ENCODE results near the gene SERGEF.
"Not testable (repeated sequence)": the region's sequence is repeated elsewhere in the genome, so short reads cannot be mapped to it uniquely, and the experiment has no call there.

The SERGEF gene

DNA sequence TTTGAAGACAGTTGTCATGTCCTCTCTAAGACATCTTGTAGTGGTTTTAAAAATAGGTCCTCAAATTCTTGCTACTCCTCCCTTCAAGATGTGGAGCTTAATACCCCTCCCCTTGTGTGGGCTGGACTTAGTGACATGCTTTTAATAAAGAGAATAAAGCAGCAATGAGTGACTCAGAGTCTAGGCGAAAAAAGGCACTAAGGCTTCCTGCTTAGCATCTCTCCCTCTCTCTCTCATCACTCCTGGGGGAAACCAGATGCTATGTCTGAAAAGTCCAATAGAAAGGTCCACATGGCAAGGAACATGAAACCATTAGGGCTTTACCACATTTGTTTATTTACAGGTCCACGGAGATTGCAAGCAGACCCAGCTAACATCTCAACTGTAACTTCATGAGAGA lies 11.7 kb downstream of the SERGEF start:
- DNase-seq = no peak

DNA sequence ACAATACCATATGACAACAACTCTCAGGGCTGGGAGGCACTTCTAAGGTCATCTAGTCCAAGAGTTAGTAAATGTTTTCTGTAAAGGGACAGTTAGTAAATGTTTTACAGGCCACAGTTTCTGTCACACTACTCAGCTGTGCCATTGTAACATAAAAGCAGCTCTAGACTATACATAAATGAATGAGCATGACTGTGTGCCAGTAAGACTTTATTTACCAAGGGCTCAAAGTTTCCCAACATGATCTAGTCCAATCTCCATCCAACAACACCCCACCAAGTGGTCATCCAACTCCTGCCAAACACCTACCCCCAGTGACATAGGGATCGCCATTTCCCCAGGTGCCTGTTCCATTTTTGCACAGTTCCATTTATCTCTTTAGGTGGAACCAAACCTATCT lies 12.1 kb downstream of the SERGEF start:
- no peak for DNase-seq

DNA sequence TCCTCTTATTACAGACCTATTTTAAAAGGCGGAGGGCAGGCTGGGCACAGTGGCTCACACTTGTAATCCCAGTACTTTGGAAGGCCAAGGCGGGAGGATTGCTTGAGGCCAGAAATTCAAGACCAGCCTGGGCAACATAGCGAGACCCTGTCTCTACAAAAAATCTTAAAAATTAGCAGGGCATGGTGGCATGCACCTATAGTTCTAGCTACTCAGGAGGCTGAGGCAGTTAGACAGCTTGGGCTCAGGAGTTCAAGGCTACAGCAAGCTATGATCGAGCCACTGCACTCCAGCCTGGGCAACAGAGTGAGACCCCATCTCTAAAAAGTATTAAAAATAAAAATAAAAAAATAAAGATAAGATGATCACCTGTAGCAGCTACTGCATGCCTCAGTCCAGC lies 12.7 kb downstream of the SERGEF start:
- not testable (repeated sequence) for DNase-seq

DNA sequence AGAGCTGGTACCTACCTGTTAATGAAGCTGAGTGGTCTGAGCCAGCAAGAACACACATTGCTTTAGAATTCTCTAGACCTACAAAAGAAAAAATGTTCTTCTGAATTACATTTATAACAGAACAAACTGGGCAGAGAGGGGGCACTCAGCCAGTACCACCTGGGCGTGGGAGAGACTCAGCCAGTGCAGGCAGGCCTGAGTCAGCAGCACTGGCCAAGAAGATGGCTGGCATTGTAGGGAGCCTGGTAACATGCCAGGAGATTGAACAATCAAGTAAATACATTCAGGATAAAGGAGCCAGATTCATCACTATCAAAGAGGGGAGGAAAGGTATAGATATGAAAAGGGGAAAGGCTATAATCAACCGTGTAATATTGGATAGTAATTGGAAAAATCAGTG lies 19.9 kb downstream of the SERGEF start:
- DNase-seq = no peak

DNA sequence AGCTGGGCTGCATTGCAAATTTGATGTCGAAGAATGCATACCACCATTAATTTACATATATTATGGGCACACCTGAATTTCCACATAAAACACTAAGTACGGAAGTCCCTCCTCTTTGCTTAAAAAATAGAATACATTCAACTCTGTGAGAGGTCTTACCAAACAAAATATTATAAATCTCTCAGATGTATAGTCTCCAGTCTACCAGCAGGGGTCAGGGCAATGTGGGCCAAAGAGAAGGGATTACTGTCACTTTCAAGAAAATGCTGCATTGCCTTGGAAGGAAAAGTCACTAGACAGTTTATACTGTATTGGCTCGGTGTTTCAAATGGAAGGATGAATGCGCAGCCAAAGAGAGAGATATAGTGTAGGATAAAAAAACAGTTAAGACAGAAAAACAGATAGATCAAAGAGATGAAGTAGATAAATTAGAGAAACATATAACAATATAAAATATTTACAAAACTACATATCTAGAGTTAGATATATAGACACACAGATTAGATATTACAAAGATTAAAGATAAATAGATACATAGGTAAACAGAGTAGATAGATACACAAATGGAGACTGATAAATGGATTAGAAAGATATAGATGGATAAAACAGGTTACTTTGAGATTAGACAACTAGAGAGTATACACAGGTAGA lies 20.9 kb downstream of the SERGEF start:
- DNase-seq = no peak

DNA sequence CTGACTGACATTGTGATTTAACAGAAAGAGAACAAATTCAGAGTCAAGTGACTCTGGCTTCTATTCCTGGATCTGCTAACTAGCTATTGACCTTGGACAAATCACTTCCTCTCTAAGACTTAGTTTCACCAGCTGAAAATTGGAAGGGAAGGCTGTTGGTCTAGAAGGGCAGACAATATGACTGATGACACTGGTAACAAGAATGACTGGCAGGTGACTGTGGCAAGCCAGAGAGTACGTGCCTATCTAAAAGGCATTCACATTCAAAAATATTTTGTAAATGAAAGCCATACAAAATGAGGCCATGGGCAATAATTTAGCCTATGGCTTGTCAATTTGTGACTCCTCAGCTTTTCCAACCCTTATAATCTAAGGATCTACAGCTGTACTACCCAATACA lies 23.5 kb downstream of the SERGEF start:
- DNase-seq = no peak

DNA sequence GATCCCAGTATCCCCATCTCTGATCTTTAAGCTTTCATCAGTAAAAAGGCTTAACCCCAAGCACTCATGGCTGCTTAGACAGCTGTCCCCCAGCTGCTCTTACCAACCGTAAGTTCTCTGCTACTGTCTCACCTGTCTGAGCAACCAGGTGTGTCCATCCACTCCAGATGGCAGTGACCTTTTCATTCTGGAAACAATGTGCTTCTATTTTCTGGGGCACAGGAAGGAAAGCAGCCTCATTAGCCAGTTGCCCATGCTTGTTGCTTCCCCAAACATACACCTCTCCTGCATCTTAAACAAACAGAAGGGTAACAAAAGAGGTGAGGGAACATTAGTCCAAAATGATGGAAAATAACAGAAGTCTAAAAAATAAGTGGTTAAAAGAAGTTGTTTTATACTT lies 24.4 kb downstream of the SERGEF start:
- DNase-seq = no peak

DNA sequence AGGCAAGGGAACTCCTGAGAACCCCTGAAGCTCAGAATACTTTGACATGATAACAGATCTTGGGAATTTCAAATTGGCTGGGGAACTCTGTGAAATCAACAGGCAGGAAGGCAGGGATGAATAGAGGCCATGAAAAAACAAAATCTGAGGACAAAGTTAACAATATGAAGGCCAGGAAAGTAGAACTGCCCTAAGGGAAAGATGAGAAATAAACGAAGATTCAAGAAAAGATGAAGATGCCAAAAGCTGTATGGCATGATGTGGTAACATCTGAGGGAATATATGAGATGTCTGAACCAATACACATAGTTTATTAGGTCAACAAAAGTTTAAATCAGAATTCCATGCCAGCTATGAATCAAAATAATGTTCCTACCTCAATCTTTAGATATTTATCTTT lies 25.0 kb downstream of the SERGEF start:
- no peak for DNase-seq

DNA sequence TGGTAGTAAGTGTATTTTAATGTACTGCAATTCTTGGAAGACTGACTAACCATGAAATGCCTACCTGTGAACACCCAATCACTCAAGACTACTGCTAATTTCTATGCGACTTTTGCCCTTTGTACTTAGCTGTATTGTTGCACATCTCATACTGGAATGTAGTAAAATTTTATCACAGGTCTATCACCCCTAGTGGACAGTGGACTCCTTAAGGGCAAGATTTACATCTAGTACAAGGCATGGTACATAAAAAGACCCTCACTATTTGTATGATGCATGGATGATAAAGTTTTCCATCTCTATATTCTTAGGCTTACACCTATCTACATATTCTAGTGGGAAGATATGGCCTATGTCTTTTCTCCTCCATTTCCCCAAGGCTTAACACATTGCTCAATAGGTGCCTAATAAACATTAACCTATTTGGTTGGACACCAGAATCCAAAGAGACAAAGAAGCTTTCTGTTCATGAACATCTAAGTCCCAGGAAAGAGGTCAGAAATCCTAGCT lies 26.1 kb downstream of the SERGEF start:
- no peak for DNase-seq

DNA sequence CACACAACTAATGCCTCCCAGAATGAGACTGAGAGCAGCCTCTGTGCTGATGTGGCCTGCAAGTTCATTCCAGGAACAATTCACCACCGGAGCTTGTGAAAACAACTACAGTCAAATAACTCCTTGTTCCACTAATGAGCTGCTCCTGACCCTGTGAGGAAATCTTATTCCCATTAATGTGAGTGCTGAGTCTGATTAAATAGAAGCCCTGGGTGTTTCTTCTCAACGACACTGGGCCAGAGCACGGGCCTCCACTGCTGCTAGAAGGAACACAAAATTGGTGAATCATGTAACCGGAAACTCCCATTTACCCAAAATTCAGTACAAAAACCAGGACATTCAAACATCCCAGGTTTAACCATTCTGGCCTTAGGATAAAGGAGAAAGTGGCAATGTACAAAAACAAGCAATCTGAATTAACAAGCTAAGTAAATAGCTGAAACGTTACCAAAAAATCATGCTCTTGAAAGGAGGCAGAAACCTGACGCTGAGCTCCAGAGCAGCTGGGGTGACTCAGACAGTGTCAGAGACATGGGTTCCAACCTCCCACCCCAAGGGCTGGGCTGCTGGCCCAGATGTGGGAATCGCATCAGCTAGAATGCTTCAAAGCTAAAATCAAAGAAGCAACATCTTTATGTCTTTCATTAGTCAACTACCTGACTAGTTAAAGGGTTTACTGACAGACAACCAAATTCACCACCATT lies 26.7 kb downstream of the SERGEF start:
- DNase-seq = no peak

DNA sequence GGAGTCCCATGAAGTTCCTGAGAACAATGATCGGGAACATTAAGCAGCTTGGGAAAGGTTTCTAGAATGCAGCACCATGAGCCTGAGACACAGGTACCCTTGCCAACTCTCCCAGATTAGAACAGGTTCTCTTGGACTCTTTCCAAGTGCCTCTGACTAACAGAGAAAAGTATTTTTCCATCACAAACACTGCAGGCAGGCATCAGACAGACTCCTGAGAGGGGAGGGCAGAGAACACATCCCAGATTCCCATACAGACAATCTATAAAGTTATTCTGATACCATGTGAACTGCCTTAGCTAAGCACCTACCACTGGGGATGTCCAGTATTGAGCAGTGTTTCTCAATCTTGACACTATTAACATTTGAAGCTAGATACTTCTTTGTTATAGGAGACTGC lies 27.3 kb downstream of the SERGEF start:
- DNase-seq = no peak

DNA sequence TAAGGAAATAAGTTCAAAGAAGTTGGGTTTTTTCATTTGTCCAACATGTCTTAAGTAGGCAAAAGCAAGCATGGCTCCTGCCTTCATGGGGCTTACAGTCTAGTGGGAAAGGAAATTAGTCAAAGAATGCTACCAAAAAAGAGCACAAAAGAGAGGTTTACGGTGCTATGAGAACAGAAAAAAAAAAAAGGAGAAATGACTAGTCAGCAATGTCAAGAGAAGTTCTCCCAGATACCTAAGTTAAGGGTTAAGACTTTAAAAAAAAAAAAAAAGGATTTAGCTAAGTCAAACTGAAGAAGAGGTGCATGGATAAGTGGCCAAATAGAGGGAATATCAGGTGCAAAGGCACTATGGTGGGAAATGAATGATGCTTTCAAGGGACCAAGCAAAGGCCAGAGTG lies 29.3 kb downstream of the SERGEF start:
- DNase-seq = no peak

DNA sequence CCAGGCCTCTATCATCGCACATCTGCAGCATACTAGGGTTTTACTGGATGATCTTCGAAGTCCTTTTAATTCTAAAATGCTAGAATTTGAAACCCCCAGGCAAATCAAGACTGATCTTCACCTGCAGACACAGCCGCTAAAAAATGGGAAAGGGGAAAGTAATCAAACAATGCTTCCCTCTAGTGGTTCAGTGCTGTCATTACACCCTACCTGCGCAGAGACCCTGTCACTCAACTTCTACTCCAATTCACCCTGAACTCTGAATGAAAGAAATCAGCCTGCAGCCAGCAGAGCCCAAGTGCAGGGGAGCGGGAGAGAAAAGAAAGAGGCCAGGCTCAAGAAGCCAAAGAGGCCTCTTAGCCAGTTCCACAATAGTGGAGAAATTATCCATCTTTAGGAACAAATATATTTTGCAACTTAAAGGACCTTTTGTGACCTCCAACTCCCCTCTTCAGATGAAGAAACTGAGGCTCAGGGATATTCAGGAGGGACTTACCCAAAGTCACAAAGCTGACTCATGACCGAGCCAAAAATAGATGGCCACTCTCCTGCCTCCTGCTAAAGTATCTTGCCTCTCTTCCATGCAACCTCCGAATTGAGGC lies 33.0 kb downstream of the SERGEF start:
- peak; percentile 18 for DNase-seq

DNA sequence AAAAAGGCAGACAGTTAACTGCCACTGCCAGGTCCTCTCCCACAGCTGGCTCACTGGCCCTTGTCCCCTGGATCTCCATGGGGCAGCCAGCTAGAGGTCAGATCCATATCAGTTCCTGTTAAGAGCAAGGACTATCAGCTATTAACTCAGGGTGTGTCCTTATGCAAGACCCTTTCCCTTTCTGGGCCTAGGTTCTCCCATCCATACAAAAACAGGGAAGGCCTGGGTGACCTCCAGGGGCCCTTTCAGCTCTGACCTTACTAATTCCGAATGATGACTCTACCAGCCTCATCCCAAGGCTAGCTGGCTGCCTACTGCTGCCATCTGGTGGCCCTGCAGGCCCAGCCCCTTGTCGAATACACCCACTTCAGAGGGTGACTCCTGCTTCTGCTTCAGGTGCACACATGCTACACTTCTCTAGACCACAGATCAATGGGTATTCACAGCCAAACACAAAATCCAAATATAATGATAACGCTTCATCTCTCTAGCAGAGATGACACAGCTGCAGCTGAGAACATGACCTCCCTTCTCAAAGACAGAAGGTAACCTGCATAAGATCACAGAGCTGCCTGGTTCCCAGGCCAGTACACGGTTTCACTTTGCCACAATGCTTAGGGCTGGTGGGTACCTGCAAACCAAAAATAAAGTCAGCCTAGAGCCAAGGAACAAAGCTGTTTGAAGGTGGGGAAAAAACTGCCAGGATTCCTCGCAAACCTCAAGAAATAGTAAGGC lies 34.1 kb downstream of the SERGEF start:
- DNase-seq = peak; percentile 15

DNA sequence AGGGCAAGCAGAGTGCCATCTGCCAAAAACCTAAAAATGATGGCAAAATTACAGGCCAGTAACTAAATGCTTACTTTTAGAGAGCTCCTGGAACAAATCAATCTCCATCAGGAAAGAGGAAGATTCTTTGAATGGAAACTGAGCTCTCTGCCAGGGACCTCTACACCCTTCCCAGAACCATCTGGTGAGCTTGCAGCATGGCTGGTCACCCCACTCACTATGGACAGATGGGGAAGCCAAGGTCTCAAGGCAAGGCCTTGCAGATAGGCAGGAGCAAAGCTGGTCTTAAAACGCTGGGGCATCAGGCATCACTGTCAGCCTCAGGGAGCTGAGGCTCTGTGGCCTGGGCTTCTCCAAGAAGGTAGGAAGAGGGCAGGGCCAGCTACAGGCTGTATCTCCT lies 36.2 kb downstream of the SERGEF start:
- DNase-seq = no peak

DNA sequence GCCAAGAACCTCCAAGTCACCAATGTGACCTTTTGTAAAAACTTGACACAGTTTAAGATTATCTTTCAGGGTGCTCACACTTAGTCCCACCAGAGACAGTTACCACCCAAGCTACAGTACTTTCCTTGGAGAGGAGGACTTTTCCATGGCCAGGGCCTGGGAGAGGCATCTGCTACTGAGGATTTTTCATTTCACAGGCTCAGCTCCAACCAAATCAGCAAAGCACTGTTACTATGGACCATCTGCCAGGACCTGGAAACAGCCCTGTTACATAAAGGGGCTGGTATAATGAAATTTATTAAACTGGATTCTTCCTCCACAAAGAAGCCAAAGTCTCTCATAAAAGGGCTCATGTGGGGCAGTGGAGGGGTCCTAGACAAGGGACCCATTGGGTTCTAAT lies 38.6 kb downstream of the SERGEF start:
- DNase-seq = no peak

DNA sequence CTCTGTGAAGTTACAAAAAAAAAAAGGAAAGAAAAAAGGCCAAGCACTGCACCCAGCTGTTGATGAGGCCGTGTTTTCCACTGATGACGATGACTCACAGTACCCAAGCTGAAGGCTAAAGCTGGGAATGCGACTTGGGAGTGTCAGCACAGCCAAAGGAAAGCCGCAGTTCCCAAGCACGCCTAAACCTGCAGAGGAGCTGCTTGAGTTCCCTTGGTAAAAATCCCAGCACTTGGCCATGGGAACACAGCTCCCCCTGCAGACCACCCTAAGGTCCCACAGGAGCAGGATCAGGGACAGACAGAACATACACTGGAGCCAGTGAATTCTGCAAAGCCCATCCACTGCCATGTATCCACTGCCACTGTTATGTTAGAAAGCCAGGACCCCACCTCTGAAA lies 39.9 kb downstream of the SERGEF start:
- no peak for DNase-seq

DNA sequence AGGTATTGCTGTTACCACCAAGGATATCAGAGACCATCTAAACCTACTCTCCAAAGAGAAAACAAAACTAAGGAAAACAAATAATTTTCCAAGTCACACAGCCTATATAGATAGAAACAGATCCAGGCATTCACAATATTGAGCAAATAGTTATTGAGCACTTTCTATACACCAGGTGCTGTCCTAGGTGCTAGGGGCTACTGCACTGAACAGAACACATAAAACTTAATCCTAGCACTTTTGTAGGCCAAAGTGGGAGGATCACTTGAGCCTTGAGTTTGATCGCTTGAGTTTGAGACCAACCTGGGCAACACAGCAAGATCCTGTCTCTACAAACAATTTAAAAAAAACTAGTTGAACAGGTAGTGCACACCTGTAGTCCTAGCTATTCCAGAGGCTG lies 44.6 kb downstream of the SERGEF start:
- no peak for DNase-seq

DNA sequence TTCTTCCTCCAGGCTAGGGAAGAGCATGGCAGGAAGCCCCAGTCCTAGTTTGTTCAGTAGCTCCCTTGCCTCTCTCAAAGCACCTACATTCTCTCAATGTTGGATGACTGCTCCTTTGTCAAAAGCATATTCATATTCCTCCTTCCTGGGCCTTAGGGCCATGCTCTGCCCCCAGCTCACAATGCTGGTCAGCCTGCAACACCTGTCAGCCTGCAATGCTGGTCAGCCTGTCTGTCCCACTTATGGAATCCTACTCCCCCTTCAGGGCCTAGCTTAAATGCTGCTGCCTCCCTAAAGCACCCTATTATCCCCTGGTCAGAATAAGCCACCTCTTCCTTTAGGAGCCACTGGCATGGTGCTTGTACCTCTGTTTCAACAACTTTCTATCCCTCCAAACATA lies 45.2 kb downstream of the SERGEF start:
- DNase-seq = no peak

DNA sequence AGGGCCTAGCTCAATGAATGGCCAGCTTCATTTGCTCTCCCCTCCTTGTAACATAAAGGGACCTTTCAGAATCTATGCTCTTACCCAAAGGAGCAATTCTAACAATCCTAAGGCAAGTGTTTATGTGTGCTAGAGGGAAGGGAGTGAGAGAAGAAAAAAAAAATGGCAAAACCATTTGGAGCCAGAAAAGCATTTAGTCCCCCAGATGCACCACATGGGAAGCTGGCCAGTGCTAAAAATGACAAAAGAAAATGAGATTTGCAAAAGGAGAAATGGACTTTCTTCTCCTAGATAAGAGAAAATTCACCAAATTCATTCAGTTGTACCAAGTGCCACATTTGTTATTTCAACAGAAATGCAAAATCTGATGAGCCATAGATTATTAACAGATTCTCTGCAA lies 52.8 kb downstream of the SERGEF start:
- DNase-seq = no peak

DNA sequence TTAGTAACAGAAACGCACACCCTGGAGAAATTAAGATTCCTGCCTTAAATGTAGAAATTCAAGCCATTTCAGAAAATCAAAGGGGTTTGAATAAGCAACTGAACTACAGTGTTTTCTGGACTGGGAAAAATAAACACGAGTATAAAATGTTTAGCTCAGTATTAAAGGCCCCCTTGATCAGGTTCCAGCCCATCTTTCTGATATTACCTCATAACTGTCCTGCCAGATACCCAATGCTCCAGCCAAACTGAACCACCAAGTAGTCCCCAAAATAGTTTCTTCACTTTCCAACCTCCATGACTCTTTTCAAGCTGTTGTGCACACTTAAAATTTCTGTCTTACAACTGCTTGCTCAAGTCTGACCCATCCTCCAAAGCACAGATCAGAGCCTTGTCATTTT lies 54.4 kb downstream of the SERGEF start:
- DNase-seq = no peak

DNA sequence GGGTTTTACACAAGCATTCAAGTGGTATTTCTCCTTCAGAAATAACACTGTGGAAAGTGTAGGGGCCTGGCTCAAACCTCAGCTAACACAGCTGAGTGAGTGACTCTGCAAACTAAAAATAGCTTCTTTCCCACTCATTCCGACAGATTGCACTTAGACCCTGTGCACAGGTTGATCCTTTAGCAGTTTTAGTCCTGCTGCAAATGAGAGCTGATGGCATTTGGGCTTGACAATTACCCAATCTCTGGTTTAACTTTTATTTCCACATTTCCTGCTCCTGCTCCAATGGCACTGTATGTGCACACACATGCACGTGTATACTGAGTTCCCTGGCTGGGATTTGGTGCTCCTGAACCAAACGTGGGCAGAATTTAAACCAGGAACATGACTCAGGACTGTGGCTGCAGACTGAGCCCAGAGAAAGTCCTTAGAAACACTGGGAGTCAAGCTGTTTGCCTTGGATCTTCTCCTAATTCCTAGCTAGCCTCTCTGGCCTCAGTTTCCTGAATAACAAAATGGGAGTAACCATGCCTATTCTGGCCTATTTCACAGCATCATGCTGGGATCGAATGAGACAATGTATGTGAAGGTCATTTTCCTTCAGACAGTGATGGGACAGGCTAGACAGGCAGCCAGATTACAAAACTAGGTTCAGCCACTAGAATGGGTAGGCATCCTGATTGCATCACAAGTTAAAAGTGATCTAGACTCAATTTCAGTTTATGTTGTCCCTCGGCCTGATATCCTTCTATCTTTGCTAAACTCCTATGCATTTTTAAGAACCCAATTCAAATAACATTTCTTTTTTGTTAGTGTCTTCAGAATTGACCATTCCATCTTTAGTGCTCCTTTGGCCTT lies 58.2 kb downstream of the SERGEF start:
- no peak for DNase-seq

Data from right kidney (tissue), 1 donor.